Measurements from ENCODE around the gene ACTR3C. TPM values are rescaled to one million over a fixed set of nuclear protein-coding genes. Genes with fewer than 3 reads are reported as not detected.
A peak's percentile ranks its signal among the peaks of the same experiment; 100 is the strongest.

The ACTR3C gene
- total and polyA plus RNA-seq, 2 of the 13 experiments (the other 11 are each of a cell fraction or from before 2014, with no cell fraction given) = 3.8 to 7.5 TPM

GRCh38 chr7:150346922-150347321, 23.6 kb upstream of the ACTR3C start:
- Histone ChIP-seq H3K4me2 (ENCODE audit: low read depth, low read length) (no peak overlapping the region), H3K27me3 (ENCODE audit: control insufficient read depth in 1 of 2, insufficient read depth in 2 of 2, low read length in 2 of 2) (no peaks in the 10 kb centered on the region; a peak in 1 of 5 replicates), H3K9ac (ENCODE audit: insufficient read depth, low read depth, low read length) (no peak overlapping the region), H3K4me3 (replicated peaks in 1 of 3; ENCODE audit: insufficient read depth in 1 of 3, low read depth in 2 of 3, low read length in 3 of 3) (no peak overlapping the region), H3K36me3 (replicated peaks in 1 of 2; ENCODE audit: control insufficient read depth in 1 of 2, insufficient read depth in 2 of 2, low read length in 2 of 2) (no peaks in the 10 kb centered on the region), H2AFZ (ENCODE audit: low read length) (no peak overlapping the region), H3K79me2 (ENCODE audit: insufficient read depth, low read length) (no peaks in the 10 kb centered on the region), H3K4me1 (ENCODE audit: insufficient read depth, low read length) (peaks cover 23% of the 10 kb centered on the region), H4K20me1 (ENCODE audit: insufficient read depth, low read length) (no peaks in the 10 kb centered on the region), H3K27ac (ENCODE audit: extremely low read length, insufficient read depth, low read length) (no peak overlapping the region), H3K9me3 (ENCODE audit: low read length) (no peaks in the 10 kb centered on the region)
- FAIRE-seq (no peak), ATAC-seq (no peak), DNase-seq (ENCODE audit: low spot score) (no peak)
- BruUV-seq (replicated peaks) = no TSS peak
- intact Hi-C loops (cut with micrococcal nuclease; ENCODE audit: unreplicated experiment) (no loop called here), in situ Hi-C loops (cut with HindIII; ENCODE audit: extremely low pct_ligation_motif_present, low pct_unique_long_range_greater_than_20kb) (no loop called here)
- 84% methylated on average over 5 of the region's 5 CpGs for WGBS (ENCODE audit: low lambda C conversion rate)
- POLR2A ChIA-PET = interaction anchor here (0.9 to 2.1 kb wide), 2 partner anchors 8 to 21 kb away, joined by 4 to 8 read pairs; partner anchors contain the start of gene REPIN1
- TF ChIP-seq NFE2L2 (IDR thresholded peaks at IDR 0.05; ENCODE audit: low read length) = no peak
- peak; percentile 66 for TF ChIP-seq HNRNPK (IDR thresholded peaks at IDR 0.05; ENCODE audit: low read depth, low read length, poor library complexity, severe bottlenecking)
- TF ChIP-seq ZBTB42 (CRISPR knock-in tag; IDR thresholded peaks at IDR 0.05) = no peak
- CTCF ChIA-PET (ENCODE audit: low intra/inter-chr PET ratio, low total read pairs) = no interaction called here

GRCh38 chr7:150345012-150345411, 21.7 kb upstream of the ACTR3C start:
- no peak for FAIRE-seq
- Histone ChIP-seq H3K9ac (ENCODE audit: insufficient read depth, low read depth, low read length) (no peak overlapping the region), H3K4me2 (ENCODE audit: low read depth, low read length) (no peak overlapping the region), H3K79me2 (ENCODE audit: insufficient read depth, low read length) (peaks cover 3% of the 10 kb centered on the region), H3K9me3 (ENCODE audit: low read length) (no peaks in the 10 kb centered on the region), H3K4me1 (ENCODE audit: insufficient read depth, low read length) (peaks cover 27% of the 10 kb centered on the region), H3K27me3 (ENCODE audit: control insufficient read depth in 1 of 2, insufficient read depth in 2 of 2, low read length in 2 of 2) (no peaks in the 10 kb centered on the region; a peak in 1 of 5 replicates), H2AFZ (ENCODE audit: low read length) (no peak overlapping the region), H3K36me3 (replicated peaks in 1 of 2; ENCODE audit: control insufficient read depth in 1 of 2, insufficient read depth in 2 of 2, low read length in 2 of 2) (no peaks in the 10 kb centered on the region), H4K20me1 (ENCODE audit: insufficient read depth, low read length) (no peaks in the 10 kb centered on the region), H3K27ac (ENCODE audit: extremely low read length, insufficient read depth, low read length) (no peak overlapping the region), H3K4me3 (replicated peaks in 1 of 3; ENCODE audit: insufficient read depth in 1 of 3, low read depth in 2 of 3, low read length in 3 of 3) (no peak overlapping the region)
- in situ Hi-C loops (cut with HindIII; ENCODE audit: extremely low pct_ligation_motif_present, low pct_unique_long_range_greater_than_20kb) = no loop called here
- BruUV-seq (replicated peaks) = no TSS peak
- DNase-seq (ENCODE audit: low spot score) = no peak
- ChIA-PET POLR2A (interaction anchor here (2.1 kb wide), 1 partner anchor 10 kb away, joined by 8 read pairs; no protein-coding TSS in a partner anchor), CTCF (ENCODE audit: low intra/inter-chr PET ratio, low total read pairs) (no interaction called here)
- intact Hi-C loops (cut with micrococcal nuclease; ENCODE audit: unreplicated experiment) = no loop called here
- 94% methylated on average over 1 of the region's 1 CpG for WGBS (ENCODE audit: low lambda C conversion rate)
- ATAC-seq = no peak
- TF ChIP-seq FOXM1 (CRISPR knock-in tag; IDR thresholded peaks at IDR 0.05) = no peak
- TF ChIP-seq RORA (CRISPR knock-in tag; IDR thresholded peaks at IDR 0.05) = no peak
- TF ChIP-seq ELF4 (CRISPR knock-in tag; IDR thresholded peaks at IDR 0.05; ENCODE audit: borderline replicate concordance) = no peak
- TF ChIP-seq SRSF4 (IDR thresholded peaks at IDR 0.05; ENCODE audit: low read depth, low read length, poor library complexity, severe bottlenecking) = no peak
- no peak for TF ChIP-seq PRMT3 (CRISPR knock-in tag; IDR thresholded peaks at IDR 0.05; ENCODE audit: borderline replicate concordance, low read depth)
- no peak for TF ChIP-seq ATRX (CRISPR knock-in tag; IDR thresholded peaks at IDR 0.05; ENCODE audit: borderline replicate concordance)
- TF ChIP-seq HDAC2 (CRISPR knock-in tag; IDR thresholded peaks at IDR 0.05) = no peak
- TF ChIP-seq ZSCAN22 (CRISPR knock-in tag; IDR thresholded peaks at IDR 0.05) = no peak
- TF ChIP-seq LRRFIP1 (CRISPR knock-in tag; conservative IDR thresholded peaks at IDR 0.05) = no peak
- TF ChIP-seq RNF2 (conservative IDR thresholded peaks at IDR 0.05; ENCODE audit: low read depth) = no peak
- TF ChIP-seq ZNF770 (CRISPR knock-in tag; IDR thresholded peaks at IDR 0.05) = no peak
- no peak for TF ChIP-seq ZNF605 (CRISPR knock-in tag; IDR thresholded peaks at IDR 0.05)
- TF ChIP-seq MED1 (CRISPR knock-in tag; IDR thresholded peaks at IDR 0.05) = no peak

Data from HepG2 (cell line).